Measurements from ENCODE around the gene PCNX3. TPM values are rescaled to one million over a fixed set of nuclear protein-coding genes. Genes with fewer than 3 reads are reported as not detected.
"Not testable (repeated sequence)": the region's sequence is repeated elsewhere in the genome, so short reads cannot be mapped to it uniquely, and the experiment has no call there.

Gene PCNX3
- total RNA-seq, 2 donors from 2014 or later: 15.1 to 16.7 TPM

GRCh38 chr11:65629579-65629978, 14.0 kb downstream of the PCNX3 start:
- intact Hi-C loops (cut with DNase I): loop anchor here in 1 of 2 donors (5.0 kb wide), 1 partner anchor 188 kb away; no protein-coding TSS in a partner anchor
- DNase-seq: no peak
- ATAC-seq: no peak

DNA sequence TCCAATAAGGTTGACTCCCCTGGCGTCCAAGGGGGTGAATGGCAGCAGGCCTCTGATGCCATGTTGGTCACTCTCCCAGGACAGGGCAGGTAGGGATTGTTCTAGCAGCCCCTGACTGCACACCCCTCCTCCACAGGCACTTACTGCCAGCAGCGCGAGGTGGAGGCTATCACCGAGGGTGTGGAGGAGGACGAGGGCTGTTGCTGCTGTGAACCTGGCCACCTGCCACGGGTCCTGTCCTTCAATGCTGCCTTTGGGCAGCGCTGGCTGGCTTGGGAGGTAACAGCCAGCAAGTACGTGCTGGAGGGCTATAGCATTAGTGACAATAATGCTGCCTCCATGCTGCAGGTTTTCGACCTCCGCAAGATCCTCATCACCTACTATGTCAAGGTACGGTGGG, 14.6 kb downstream of the PCNX3 start:
- DNase-seq (no peak), ATAC-seq (peak; percentile 6 to 14)
- intact Hi-C loops (cut with DNase I): no loop called here

DNA sequence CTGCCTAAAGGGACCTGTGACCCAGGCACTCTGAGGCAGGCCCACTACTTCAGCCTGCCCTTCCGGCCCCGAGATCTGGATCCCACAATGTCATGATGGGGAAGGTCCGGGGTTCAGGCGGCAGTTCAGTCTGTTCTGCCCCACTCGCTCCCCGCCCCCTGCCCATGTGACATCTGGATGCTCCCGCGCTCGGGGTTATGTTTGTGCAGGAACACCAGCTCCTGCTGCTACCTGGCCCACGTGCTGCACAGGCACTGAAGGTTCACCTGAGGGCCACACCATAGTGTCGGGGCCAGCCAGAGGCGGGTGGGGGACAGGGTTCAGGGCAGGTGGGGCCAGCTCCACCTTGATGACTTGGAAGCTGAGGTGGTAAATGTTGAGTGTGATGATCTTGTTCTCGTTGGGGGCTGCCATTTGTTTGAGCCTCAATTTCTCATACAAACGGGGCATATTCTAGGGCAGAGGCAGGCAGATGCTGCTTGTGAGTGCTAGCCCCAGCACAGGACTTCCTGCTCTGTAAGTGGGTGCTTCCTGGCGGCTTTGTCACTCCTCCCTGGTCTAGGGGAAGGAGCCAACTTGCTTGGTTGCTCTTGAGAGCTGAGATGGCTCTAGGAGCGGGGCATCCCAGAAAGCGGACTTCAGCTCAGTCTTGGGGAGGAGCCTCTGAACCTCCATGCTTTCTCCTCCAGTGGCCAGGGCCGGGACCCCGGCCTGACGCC, 18.0 kb downstream of the PCNX3 start:
- intact Hi-C loops (cut with DNase I): no loop called here
- ATAC-seq: no peak
- no peak for DNase-seq

- intact Hi-C loops (cut with DNase I): no loop called here
- ATAC-seq (no peak), DNase-seq (no peak)
These were observed 18.5 kb downstream of the PCNX3 start for GRCh38 chr11:65634109-65634436.

- ATAC-seq (no peak), DNase-seq (no peak)
- intact Hi-C loops (cut with DNase I): no loop called here
These were observed 18.9 kb downstream of the PCNX3 start for GRCh38 chr11:65634440-65634839.

- ATAC-seq (no peak), DNase-seq (no peak)
- intact Hi-C loops (cut with DNase I): no loop called here
These were observed 19.5 kb downstream of the PCNX3 start for GRCh38 chr11:65634905-65635731.

- ATAC-seq: no peak
- intact Hi-C loops (cut with DNase I): no loop called here
- no peak for DNase-seq
These were observed 20.8 kb downstream of the PCNX3 start for GRCh38 chr11:65636108-65637031.

GRCh38 chr11:65637032-65637557, 21.5 kb downstream of the PCNX3 start:
- ATAC-seq (no peak), DNase-seq (no peak)
- intact Hi-C loops (cut with DNase I): no loop called here

GRCh38 chr11:65637794-65638419, 22.3 kb downstream of the PCNX3 start, which contains the start of gene SIPA1:
SIPA1 (plus strand) TSS chr11:65638101; CDS start chr11:65640922, 2,821 bp downstream.
- intact Hi-C loops (cut with DNase I): no loop called here
- DNase-seq: peak; percentile 83
- ATAC-seq: peak; percentile 86 to 90

DNA sequence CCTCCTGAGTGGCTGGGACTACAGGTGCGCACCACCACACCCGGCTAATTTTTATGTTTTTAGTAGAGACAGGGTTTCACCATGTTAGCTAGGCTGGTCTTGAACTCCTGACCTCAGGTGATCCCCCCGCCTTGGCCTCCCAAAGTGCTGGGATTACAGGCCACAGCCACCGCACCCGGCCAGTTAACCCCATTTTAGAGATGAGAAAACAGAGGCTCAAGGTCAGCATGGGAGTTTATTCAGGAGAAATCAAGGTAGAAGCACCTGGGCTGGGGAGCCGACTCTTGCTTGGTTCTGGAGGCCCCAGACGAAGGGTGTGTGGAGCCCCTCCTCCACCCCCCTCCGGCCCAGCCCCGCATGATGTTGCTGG, 23.6 kb downstream of the PCNX3 start:
- DNase-seq; intact Hi-C loops (cut with DNase I); ATAC-seq: not testable (repeated sequence)

GRCh38 chr11:65639623-65640482, 24.3 kb downstream of the PCNX3 start:
- intact Hi-C loops (cut with DNase I): no loop called here
- ATAC-seq: no peak
- no peak for DNase-seq

GRCh38 chr11:65640483-65641296, 25.1 kb downstream of the PCNX3 start:
- intact Hi-C loops (cut with DNase I): no loop called here
- DNase-seq: peak; percentile 55
- ATAC-seq: peak; percentile 3 to 12

DNA sequence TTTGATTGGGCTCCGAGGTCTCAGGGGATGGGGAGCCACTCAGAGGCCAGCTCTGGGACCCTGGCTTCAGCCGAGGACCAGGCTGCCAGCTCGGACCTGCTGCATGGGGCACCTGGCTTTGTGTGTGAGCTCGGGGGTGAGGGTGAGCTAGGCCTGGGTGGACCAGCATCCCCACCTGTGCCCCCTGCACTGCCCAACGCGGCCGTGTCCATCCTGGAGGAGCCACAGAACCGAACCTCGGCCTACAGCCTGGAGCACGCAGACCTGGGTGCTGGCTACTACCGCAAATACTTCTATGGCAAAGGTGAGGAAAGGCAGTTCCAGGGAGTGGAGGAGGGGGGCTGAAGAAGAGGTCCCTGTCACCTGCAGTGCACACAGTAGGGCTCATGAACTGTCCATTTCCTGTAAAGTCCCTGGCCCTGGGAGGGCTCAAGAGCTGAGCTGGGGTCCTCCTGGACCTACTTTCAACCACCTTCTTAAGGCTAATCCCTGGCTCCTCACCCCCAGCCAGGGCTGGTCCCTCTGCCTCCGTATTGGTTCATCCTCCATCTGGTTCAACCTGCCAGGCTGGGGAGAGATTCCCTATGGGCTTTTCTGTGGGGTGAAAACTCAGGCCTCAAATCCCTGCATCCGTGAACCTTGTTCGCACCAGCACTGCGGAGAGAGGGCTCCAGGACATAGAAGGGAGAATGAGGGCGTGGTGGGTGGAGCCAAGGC, 25.9 kb downstream of the PCNX3 start:
- intact Hi-C loops (cut with DNase I): no loop called here
- DNase-seq (no peak), ATAC-seq (no peak)

GRCh38 chr11:65642014-65642671, 26.6 kb downstream of the PCNX3 start:
- intact Hi-C loops (cut with DNase I): no loop called here
- DNase-seq: no peak
- ATAC-seq: no peak

GRCh38 chr11:65643971-65644370, 28.4 kb downstream of the PCNX3 start:
- ATAC-seq (no peak), DNase-seq (no peak)
- intact Hi-C loops (cut with DNase I): no loop called here

GRCh38 chr11:65644837-65645236, 29.3 kb downstream of the PCNX3 start:
- DNase-seq (no peak), ATAC-seq (no peak)
- intact Hi-C loops (cut with DNase I): no loop called here
